NCI-H187 (cell line): ENCODE measurements around the gene SYVN1.

Source experiments
- DNase-seq, 2 experiments: peaks; one replicate each; lab custom pipeline; 2025; lab: John Stamatoyannopoulos, UW

Gene SYVN1

GRCh38 chr11:65112546-65113360 lies 21.6 kb downstream of the SYVN1 start:
- peak; percentile 24 to 59 for DNase-seq

GRCh38 chr11:65111744-65112545 lies 22.4 kb downstream of the SYVN1 start, which contains the start of gene TM7SF2:
TM7SF2 (plus strand) TSS chr11:65111872; CDS start chr11:65112016, 144 bp downstream.
- peak; percentile 93 to 98 for DNase-seq

- DNase-seq, result no peak
These were observed 23.1 kb downstream of the SYVN1 start for GRCh38 chr11:65111159-65111743.

- peak; percentile 64 to 76 for DNase-seq
These were observed 23.9 kb downstream of the SYVN1 start for GRCh38 chr11:65110354-65110861.

GRCh38 chr11:65109231-65110198 lies 24.8 kb downstream of the SYVN1 start:
- no peak for DNase-seq

GRCh38 chr11:65108469-65109123 lies 25.7 kb downstream of the SYVN1 start:
- DNase-seq, result no peak

- no peak for DNase-seq
These were observed 26.4 kb downstream of the SYVN1 start for GRCh38 chr11:65107751-65108468.

- DNase-seq, result no peak
These were observed 27.2 kb downstream of the SYVN1 start for GRCh38 chr11:65107078-65107477.

- no peak for DNase-seq
These were observed 29.7 kb downstream of the SYVN1 start for GRCh38 chr11:65104628-65105027.

GRCh38 chr11:65103476-65103875 lies 30.8 kb downstream of the SYVN1 start:
- no peak for DNase-seq

- no peak for DNase-seq
These were observed 31.9 kb downstream of the SYVN1 start for GRCh38 chr11:65102142-65103095.

- no peak for DNase-seq
These were observed 33.5 kb downstream of the SYVN1 start for GRCh38 chr11:65100674-65101350.

- no peak for DNase-seq
These were observed 37.4 kb downstream of the SYVN1 start for GRCh38 chr11:65096926-65097325.

- peak; percentile 82 to 86 for DNase-seq
These were observed 38.1 kb downstream of the SYVN1 start, which contains the start of gene VPS51 for GRCh38 chr11:65095974-65096806. VPS51 (plus strand) TSS chr11:65096214; CDS start chr11:65096251, 37 bp downstream.

GRCh38 chr11:65095427-65095826 lies 38.9 kb downstream of the SYVN1 start:
- no peak for DNase-seq

- DNase-seq, result no peak
These were observed 43.7 kb downstream of the SYVN1 start for GRCh38 chr11:65090628-65091027.

GRCh38 chr11:65089621-65090020 lies 44.7 kb downstream of the SYVN1 start:
- no peak for DNase-seq
